Measurements from ENCODE around the gene SPINT3. TPM values are rescaled to one million over a fixed set of nuclear protein-coding genes. Genes with fewer than 3 reads are reported as not detected.

The SPINT3 gene
- total RNA-seq, 3 donors from 2014 or later = not detected

GRCh38 chr20:45509091-45509490 lies 6.3 kb downstream of the SPINT3 start:
- no peak for DNase-seq (ENCODE audit: low spot score in 2 of 2)
- intact Hi-C loops (cut with DNase I; ENCODE audit: low total_unique reads) = no loop called here
- no peaks in the 10 kb centered on the region for H3K4me1 ChIP-seq
- no peaks in the 10 kb centered on the region for H3K36me3 ChIP-seq
- TF ChIP-seq, protein P1, sequence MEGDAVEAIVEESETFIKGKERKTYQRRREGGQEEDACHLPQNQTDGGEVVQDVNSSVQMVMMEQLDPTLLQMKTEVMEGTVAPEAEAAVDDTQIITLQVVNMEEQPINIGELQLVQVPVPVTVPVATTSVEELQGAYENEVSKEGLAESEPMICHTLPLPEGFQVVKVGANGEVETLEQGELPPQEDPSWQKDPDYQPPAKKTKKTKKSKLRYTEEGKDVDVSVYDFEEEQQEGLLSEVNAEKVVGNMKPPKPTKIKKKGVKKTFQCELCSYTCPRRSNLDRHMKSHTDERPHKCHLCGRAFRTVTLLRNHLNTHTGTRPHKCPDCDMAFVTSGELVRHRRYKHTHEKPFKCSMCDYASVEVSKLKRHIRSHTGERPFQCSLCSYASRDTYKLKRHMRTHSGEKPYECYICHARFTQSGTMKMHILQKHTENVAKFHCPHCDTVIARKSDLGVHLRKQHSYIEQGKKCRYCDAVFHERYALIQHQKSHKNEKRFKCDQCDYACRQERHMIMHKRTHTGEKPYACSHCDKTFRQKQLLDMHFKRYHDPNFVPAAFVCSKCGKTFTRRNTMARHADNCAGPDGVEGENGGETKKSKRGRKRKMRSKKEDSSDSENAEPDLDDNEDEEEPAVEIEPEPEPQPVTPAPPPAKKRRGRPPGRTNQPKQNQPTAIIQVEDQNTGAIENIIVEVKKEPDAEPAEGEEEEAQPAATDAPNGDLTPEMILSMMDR (IDR thresholded peaks at IDR 0.05) = no peak
- TF ChIP-seq POLR2A (IDR thresholded peaks at IDR 0.05) (no peak), POLR2AphosphoS5 (IDR thresholded peaks at IDR 0.05) (no peak)
- no peak overlapping the region for H3K27ac ChIP-seq
- no peak overlapping the region for H3K4me3 ChIP-seq
- peaks cover 0 to 4% of the 10 kb centered on the region in 2 donors for H3K27me3 ChIP-seq
- H3K9me3 ChIP-seq = no peaks in the 10 kb centered on the region

DNA sequence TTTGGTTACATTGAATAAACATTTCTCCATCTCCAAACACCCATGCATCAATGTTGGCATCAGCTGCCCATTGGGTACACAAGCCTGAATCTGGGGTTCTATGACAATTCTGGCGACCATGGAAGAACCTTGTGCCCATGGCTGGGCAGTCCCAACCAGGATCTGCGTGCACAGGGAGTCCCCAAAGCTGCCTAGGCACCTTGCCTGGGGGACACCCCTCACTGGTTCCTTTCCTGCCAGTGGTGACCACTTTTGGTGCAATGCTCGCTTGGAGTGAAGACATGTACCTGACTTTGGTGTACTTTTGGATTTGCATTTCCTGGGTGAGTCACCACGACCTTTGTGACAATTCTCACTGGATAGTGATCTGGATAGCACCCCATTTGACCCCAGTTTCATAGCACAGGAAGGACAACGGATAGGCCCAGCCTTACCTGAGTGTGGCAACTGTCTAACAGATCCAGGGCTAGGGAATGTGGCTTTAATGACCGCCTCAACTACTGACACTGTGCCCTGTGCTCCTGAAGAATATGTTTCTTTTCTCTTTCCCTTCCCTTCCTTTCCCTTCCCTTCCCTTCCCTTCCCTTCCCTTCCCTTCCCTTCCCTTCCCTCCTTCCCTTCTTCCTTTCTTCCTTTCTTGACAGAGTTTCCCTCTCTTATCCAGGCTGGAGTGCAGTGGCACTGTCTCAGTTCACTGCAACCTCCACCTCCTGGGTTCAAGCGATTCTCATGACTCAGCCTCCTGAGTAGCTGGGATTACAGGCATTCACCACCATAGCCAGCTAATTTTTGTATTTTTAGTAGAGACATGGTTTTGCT lies 7.1 kb downstream of the SPINT3 start:
- no peaks in the 10 kb centered on the region for H3K4me1 ChIP-seq
- TF ChIP-seq POLR2A (IDR thresholded peaks at IDR 0.05) (no peak), POLR2AphosphoS5 (IDR thresholded peaks at IDR 0.05) (no peak)
- TF ChIP-seq, protein P1 (IDR thresholded peaks at IDR 0.05) = no peak
- no peaks in the 10 kb centered on the region for H3K9me3 ChIP-seq
- H3K4me3 ChIP-seq = no peak overlapping the region
- DNase-seq (ENCODE audit: low spot score in 2 of 2) = no peak
- H3K36me3 ChIP-seq = no peaks in the 10 kb centered on the region
- H3K27ac ChIP-seq = no peak overlapping the region
- H3K27me3 ChIP-seq = peaks cover 0 to 5% of the 10 kb centered on the region in 2 donors
- intact Hi-C loops (cut with DNase I; ENCODE audit: low total_unique reads) = no loop called here

GRCh38 chr20:45507011-45507820 lies 8.2 kb downstream of the SPINT3 start:
- H3K9me3 ChIP-seq = no peaks in the 10 kb centered on the region
- no peak overlapping the region for H3K4me3 ChIP-seq
- no peak for DNase-seq (ENCODE audit: low spot score in 2 of 2)
- no peaks in the 10 kb centered on the region for H3K4me1 ChIP-seq
- intact Hi-C loops (cut with DNase I; ENCODE audit: low total_unique reads) = no loop called here
- TF ChIP-seq, protein P1 (IDR thresholded peaks at IDR 0.05) = no peak
- TF ChIP-seq POLR2AphosphoS5 (IDR thresholded peaks at IDR 0.05) = no peak
- TF ChIP-seq POLR2A (IDR thresholded peaks at IDR 0.05) = no peak
- no peaks in the 10 kb centered on the region for H3K36me3 ChIP-seq
- H3K27ac ChIP-seq = no peak overlapping the region
- H3K27me3 ChIP-seq = peaks cover 0 to 5% of the 10 kb centered on the region in 2 donors

DNA sequence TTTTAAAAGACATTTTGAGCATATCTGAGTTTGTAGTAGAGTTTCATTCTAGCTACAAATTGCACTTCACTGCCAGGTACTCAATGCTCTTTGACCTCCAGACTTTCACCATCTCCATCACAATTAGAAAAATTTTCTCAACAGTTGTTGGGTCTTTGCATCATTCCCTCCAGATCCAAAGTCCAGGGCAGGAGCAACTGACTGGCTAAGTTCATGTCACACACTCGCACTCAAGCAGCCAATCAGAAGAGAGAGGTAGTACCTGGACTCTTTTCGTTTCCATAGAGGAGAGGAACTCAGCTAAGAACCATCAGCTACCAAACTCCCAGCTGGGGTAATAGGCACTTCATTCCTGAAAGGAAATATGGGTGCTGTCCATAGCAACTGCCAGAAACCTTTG lies 9.0 kb downstream of the SPINT3 start:
- Histone ChIP-seq H3K36me3 (no peaks in the 10 kb centered on the region), H3K4me1 (no peaks in the 10 kb centered on the region), H3K27me3 (peaks cover 0 to 5% of the 10 kb centered on the region in 2 donors), H3K27ac (no peak overlapping the region), H3K4me3 (no peak overlapping the region), H3K9me3 (no peaks in the 10 kb centered on the region)
- DNase-seq (ENCODE audit: low spot score in 2 of 2) = no peak
- intact Hi-C loops (cut with DNase I; ENCODE audit: low total_unique reads) = no loop called here
- no peak for TF ChIP-seq POLR2AphosphoS5 (IDR thresholded peaks at IDR 0.05)
- no peak for TF ChIP-seq POLR2A (IDR thresholded peaks at IDR 0.05)
- TF ChIP-seq, protein P1 (IDR thresholded peaks at IDR 0.05) = no peak

DNA sequence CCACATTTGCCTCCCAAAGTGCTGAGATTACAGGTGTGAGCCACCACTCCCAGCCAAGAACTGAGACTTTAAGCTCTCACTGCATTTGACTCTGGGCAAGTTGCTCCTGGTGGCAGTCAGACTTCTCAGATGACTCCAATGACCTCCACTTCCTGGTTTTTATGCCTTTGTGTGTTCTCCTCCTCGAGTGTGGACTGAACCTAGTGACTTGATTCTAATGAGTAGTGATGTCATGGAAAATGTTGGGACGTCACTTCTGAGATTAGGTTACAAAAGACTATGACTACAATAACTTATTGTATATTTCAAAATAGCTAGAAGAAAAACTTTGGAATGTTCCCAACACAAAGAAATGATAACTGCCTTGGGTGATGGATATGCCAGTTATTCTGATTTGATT lies 12.0 kb downstream of the SPINT3 start:
- Histone ChIP-seq H3K36me3 (no peaks in the 10 kb centered on the region), H3K4me3 (no peak overlapping the region), H3K9me3 (no peaks in the 10 kb centered on the region), H3K27ac (no peak overlapping the region), H3K27me3 (peaks cover 0 to 5% of the 10 kb centered on the region in 2 donors), H3K4me1 (no peaks in the 10 kb centered on the region)
- no peak for TF ChIP-seq POLR2A (IDR thresholded peaks at IDR 0.05)
- TF ChIP-seq POLR2AphosphoS5 (IDR thresholded peaks at IDR 0.05) = no peak
- TF ChIP-seq, protein P1 (IDR thresholded peaks at IDR 0.05) = no peak
- no peak for DNase-seq (ENCODE audit: low spot score in 2 of 2)
- intact Hi-C loops (cut with DNase I; ENCODE audit: low total_unique reads) = no loop called here
